22Rv1 (cell line): Measurements from ENCODE around the gene ANXA11.

ENCODE experiments used
- H3K27ac ChIP-seq: fragments of 450-650 bp; 2 replicates; pipeline ENCODE4 v1.5.1; 2017
- ZFX ChIP-seq: fragments of 450-650 bp; IDR thresholded peaks from 2 replicates; pipeline ENCODE4 v1.6.1; 2017; ENCODE audit warnings: antibody characterized with exemption, borderline replicate concordance
- TF ChIP-seq, protein P1 (sequence below): fragments of 450-650 bp; IDR thresholded peaks from 2 replicates; pipeline ENCODE4 v1.5.1; 2017; ENCODE audit warnings: mild to moderate bottlenecking

The ANXA11 gene

GRCh38 chr10:80166581-80167470, 38.5 kb downstream of the ANXA11 start:
- TF ChIP-seq, protein P1, sequence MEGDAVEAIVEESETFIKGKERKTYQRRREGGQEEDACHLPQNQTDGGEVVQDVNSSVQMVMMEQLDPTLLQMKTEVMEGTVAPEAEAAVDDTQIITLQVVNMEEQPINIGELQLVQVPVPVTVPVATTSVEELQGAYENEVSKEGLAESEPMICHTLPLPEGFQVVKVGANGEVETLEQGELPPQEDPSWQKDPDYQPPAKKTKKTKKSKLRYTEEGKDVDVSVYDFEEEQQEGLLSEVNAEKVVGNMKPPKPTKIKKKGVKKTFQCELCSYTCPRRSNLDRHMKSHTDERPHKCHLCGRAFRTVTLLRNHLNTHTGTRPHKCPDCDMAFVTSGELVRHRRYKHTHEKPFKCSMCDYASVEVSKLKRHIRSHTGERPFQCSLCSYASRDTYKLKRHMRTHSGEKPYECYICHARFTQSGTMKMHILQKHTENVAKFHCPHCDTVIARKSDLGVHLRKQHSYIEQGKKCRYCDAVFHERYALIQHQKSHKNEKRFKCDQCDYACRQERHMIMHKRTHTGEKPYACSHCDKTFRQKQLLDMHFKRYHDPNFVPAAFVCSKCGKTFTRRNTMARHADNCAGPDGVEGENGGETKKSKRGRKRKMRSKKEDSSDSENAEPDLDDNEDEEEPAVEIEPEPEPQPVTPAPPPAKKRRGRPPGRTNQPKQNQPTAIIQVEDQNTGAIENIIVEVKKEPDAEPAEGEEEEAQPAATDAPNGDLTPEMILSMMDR = no peak
- no peak for TF ChIP-seq ZFX
- H3K27ac ChIP-seq = no peak overlapping the region

- H3K27ac ChIP-seq = no peak overlapping the region
- TF ChIP-seq, protein P1 = no peak
- TF ChIP-seq ZFX = no peak
Observed at GRCh38 chr10:80165173-80165572, 40.2 kb downstream of the ANXA11 start.

DNA sequence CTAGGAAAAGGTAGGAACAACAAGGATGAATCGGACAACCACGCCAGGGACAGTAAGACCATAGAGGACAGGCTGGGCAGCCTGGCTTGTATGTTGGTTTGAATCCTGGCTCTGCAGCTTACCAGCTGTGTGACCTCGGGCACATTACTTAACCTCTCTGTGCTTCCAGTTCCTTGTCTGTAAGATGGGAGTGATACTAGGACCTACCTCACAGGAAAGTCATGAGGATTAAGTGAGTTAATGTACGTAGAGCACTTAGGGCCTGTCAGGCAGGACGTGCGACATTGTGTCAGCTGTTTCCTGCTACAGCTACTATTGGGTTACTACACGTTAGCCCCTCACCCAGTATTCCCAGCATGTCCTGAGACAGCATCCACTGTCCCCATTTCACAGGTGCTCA, 40.7 kb downstream of the ANXA11 start:
- no peak overlapping the region for H3K27ac ChIP-seq

GRCh38 chr10:80163741-80164341, 41.5 kb downstream of the ANXA11 start:
- no peak overlapping the region for H3K27ac ChIP-seq
- no peak for TF ChIP-seq ZFX
- TF ChIP-seq, protein P1 = no peak

More for the DNA sequence above, 40.7 kb downstream of the ANXA11 start:
- no peak for TF ChIP-seq ZFX
- TF ChIP-seq, protein P1 = no peak

DNA sequence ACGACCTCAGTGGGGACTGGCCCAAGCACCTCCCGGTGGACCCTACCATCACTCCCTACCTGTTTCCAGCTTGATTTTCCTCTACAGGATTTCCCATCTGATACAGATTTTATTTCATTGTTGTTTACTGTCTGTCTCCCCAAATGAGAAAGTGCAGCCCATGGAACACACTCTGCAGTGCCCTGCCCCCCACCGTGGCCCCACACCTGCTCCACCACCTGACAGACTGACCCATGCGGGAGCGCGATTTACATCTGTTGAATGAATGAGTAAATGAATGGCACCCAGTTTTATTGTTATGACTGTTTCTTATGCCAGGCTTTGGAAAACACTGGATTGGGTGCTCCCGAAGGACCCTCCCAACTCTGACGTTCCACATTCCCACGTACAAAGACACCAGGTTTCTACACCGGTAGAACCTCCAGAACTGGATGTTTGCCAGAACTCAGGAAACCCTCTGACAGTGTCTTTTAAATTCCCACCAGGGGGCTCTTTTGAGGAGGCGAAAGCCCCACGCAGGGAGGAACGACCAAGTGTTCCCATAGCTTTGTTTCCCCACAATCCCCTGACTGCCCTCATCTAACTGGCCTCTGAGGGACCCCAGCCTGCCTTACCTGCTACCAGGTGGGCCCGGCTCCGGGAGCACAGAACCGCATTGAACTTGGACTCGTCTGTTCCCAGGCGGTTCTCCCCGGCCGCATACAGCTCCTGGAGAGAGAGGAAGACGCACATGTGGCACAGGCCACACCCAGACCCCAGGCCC, 43.8 kb downstream of the ANXA11 start:
- no peak overlapping the region for H3K27ac ChIP-seq
- TF ChIP-seq, protein P1 = no peak
- no peak for TF ChIP-seq ZFX

DNA sequence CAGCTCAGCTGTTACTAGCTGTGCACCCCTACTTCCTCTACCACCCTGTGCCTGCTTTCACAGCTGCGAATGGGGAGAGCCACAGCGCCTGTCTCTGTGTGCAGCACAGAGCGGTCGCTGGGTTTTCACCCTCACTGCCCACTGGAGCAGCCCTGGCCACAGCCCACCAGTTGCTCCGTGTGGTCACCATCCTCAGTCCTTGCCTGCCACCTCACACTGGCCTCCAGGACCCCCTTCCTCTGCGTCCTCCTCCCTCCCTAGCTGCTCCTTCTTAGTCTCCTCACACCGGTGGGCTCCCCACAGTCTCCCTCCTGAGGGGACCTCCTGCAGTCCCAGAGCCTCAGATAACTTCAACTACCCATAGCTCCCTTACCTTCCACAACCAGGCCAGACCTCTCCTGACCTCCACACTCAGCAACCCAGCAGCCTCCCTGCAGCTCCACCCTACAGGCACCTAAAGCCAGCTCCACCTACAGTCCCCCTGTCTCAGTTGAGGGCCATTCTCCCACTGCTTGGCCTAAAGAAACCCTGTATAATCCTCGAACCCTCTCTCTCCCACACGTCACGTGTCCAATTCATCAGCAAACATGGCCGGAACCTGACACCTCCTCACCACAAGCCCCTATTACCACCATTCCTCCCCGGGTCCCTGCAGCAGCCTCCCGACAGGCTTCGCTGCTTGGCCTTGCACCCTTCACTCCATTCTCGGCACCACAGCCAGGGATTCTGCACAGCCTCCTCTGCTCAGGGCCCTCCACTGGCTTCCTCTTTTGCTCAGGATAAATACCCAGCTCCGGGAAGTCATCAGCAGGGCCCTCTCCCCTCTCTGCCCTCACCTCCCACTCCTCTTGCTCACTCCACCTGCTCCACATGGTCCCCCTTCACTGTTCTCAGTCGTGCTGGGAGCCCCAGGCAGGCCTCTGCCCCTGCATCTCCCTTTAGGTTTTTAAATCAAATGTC, 44.7 kb downstream of the ANXA11 start:
- TF ChIP-seq, protein P1 = no peak
- no peak for TF ChIP-seq ZFX
- no peak overlapping the region for H3K27ac ChIP-seq
